ENCODE data around the gene TSSK1B.
"Not testable (repeated sequence)": the region's sequence is repeated elsewhere in the genome, so short reads cannot be mapped to it uniquely, and the experiment has no call there.

Gene TSSK1B

DNA sequence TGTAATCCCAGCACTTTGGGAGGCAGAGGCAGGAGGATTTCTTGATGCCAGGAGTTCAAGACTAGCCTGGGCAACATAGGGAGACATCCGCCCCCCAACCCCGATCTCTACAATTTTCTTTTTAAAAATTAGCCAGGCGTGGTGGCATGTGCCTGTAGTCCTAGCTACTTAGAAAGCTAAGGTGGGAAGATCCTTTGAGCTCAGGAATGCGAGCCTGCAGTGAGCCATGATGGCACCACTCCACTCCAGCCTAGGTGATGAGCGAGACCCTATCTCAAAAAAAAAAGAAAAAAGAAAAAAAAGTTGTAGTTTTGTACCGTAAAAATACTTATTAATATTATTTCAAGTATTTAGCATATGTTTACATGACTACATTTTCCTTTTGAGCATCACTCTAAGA lies 29.3 kb downstream of the TSSK1B start:
- no peak for DNase-seq (ENCODE audit: low read depth)
- TF ChIP-seq, protein P1, sequence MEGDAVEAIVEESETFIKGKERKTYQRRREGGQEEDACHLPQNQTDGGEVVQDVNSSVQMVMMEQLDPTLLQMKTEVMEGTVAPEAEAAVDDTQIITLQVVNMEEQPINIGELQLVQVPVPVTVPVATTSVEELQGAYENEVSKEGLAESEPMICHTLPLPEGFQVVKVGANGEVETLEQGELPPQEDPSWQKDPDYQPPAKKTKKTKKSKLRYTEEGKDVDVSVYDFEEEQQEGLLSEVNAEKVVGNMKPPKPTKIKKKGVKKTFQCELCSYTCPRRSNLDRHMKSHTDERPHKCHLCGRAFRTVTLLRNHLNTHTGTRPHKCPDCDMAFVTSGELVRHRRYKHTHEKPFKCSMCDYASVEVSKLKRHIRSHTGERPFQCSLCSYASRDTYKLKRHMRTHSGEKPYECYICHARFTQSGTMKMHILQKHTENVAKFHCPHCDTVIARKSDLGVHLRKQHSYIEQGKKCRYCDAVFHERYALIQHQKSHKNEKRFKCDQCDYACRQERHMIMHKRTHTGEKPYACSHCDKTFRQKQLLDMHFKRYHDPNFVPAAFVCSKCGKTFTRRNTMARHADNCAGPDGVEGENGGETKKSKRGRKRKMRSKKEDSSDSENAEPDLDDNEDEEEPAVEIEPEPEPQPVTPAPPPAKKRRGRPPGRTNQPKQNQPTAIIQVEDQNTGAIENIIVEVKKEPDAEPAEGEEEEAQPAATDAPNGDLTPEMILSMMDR (conservative IDR thresholded peaks at IDR 0.05; ENCODE audit: low read depth, low read length), result no peak
- H3K4me3 ChIP-seq (ENCODE audit: low read depth, low read length), result no peak overlapping the region

DNA sequence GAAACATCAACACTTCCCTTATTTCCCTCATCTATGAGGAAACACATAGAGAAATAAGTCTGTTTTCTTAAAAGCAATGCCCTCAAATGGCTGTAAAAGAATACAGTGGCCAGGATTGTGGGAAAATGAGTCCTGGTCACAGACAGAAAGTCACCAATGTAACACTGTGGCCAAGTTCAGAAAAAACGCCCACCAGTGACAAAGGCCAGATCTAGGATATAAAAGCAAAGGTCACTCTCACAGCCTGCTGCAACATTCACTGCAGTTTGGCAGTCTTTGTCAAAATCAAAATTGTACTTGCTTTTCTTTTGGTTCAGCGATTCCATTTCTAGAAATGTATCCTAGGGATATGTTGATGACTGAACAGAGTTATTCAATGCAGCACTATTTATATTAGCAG lies 30.5 kb downstream of the TSSK1B start:
- no peak for DNase-seq (ENCODE audit: low read depth)
- TF ChIP-seq, protein P1 (conservative IDR thresholded peaks at IDR 0.05; ENCODE audit: low read depth, low read length), result no peak
- H3K4me3 ChIP-seq (ENCODE audit: low read depth, low read length), result no peak overlapping the region

DNA sequence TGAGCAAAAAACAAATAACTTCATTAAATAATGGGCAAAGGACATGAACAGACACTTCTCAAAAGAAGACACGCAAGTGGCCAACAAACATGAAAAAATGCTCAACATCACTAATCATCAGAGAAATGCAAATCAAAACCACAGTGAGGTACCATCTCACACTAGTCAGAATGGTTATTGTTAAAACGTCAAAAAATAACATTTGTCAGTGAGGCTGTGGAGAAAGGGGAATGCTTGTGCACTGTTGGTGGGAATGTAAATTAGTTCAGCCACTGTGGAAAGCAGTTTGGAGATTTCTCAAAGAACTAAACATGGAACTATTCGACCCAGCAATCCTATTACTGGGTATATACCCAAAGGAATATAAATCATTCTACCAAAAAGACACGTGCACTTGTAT lies 36.8 kb downstream of the TSSK1B start:
- H3K4me3 ChIP-seq (ENCODE audit: low read depth, low read length); DNase-seq (ENCODE audit: low read depth): not testable (repeated sequence)

DNA sequence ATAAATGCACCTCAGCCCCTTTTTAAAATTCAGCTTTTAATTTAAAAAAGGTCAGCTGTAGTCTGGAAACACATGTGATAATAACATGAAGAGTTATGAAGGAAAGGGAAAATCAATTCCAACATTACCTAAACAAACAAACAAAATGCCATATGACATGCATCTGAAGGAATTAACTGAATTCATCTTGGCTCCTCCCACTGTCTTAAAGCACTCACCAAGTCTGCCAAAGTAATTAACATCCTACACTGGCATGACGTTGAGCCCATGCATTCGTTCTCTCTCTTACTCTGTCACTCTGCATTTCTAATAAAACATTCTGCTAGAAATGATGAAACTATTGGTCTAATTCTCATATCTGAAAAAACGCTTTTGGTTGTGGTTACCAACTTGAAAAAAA lies 37.7 kb downstream of the TSSK1B start:
- DNase-seq (ENCODE audit: low read depth), result no peak
- TF ChIP-seq, protein P1 (conservative IDR thresholded peaks at IDR 0.05; ENCODE audit: low read depth, low read length), result no peak
- H3K4me3 ChIP-seq (ENCODE audit: low read depth, low read length), result no peak overlapping the region

DNA sequence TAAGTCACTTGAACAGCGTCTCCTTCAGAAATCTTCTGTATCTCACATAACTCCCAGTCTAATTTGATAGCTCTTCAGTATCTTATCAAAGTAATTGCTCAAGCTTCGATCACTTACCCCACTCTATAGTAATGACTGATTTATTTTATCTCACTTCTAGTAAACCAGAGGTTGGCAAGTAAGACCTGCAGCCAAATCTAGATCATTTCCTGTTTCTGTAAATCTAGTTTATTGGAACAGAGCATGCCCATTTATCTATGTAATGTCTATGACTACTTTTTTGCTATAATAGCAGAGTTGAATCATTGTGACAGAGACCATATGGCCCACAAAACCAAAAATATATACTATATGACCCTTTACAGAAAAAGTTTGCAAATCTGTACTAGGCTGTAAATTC lies 40.1 kb downstream of the TSSK1B start:
- TF ChIP-seq, protein P1 (conservative IDR thresholded peaks at IDR 0.05; ENCODE audit: low read depth, low read length), result no peak
- DNase-seq (ENCODE audit: low read depth), result no peak
- no peak overlapping the region for H3K4me3 ChIP-seq (ENCODE audit: low read depth, low read length)

DNA sequence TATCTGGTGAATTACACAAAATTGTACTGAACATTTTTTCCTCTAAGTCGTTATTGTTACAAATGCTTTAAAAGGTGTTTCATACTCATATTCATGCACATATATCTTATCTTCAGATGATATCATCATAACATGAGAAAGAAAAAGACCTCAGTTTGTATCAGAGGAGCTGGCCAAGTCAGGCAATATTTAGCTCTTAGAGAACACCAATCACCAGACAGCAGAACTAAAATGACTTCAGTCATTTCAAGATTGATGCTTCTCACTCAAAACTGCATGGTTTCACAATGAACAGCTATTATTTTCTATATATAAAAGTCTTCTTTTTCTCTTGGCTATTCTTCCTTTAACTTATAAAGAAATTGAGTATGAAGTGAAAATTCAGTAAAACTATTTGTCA lies 44.6 kb downstream of the TSSK1B start:
- no peak overlapping the region for H3K4me3 ChIP-seq (ENCODE audit: low read depth, low read length)
- TF ChIP-seq, protein P1 (conservative IDR thresholded peaks at IDR 0.05; ENCODE audit: low read depth, low read length), result no peak
- DNase-seq (ENCODE audit: low read depth), result no peak

DNA sequence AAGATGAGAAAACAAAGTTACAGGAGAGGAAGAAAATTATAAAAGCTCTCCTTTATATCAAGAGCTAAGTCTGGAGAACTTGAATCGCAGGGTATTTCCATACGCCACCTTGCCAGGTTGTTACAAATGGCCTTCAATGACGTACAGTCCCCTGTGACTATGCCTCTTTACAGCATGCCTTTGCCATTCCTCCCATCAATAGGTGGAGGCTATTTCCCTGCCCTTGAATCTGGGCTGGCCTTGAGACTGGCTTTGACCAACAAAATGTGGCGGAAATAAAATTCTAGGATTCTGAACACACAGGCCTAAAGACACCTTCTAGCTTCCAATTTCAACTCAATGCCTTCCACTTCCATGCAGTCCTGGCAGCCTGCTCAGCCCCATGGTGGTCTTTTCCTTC lies 45.7 kb downstream of the TSSK1B start:
- no peak for DNase-seq (ENCODE audit: low read depth)
- TF ChIP-seq, protein P1 (conservative IDR thresholded peaks at IDR 0.05; ENCODE audit: low read depth, low read length), result no peak
- H3K4me3 ChIP-seq (ENCODE audit: low read depth, low read length), result no peak overlapping the region

DNA sequence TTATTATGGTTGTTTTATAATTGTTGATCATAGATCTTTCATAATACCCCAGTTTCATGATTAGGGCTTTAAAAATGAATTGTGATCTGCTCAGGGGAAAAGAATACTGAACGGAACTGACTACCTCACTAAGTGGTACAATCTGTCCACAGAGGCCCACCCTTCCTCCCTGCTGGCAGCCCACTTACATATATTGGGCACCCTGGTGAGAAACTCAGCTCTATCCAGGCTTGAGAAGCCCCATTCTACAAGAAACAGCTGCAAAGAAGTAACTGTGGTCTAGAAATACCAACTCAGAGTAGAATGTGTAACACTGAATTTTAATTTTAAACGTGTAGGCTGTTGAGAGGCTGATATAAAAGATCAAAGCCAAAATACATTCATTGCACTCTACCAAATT lies 46.9 kb downstream of the TSSK1B start:
- TF ChIP-seq, protein P1 (conservative IDR thresholded peaks at IDR 0.05; ENCODE audit: low read depth, low read length), result no peak
- no peak for DNase-seq (ENCODE audit: low read depth)
- no peak overlapping the region for H3K4me3 ChIP-seq (ENCODE audit: low read depth, low read length)
